HepG2 (cell line): Measurements from ENCODE around the gene TRIM66. TPM values are rescaled to one million over a fixed set of nuclear protein-coding genes. Genes with fewer than 3 reads are reported as not detected.

Source experiments
- ATAC-seq: fragments of 200-7000 bp; cut with Tn5 transposase; 3 replicates; pipeline ENCODE4 v1.9.1; 2020; ENCODE audit warnings: mild to moderate bottlenecking, moderate library complexity
- BruUV-seq: library from RNA; stranded (reverse); fragments of 400-500 nt; replicated peaks from 2 replicates; lab custom pipeline; 2021; lab: Mats Ljungman, UMichigan
- CTCF ChIA-PET: fragments of 300-600 bp; formaldehyde crosslinking; extraction: SDS; loops from one replicate; lab custom pipeline; 2021; ENCODE audit warnings: low total read pairs, inconsistent platforms, low intra/inter-chr PET ratio; lab: Yijun Ruan, JAX
- POLR2A ChIA-PET: fragments of 350-600 bp; sonication (Branson Sonifier 250); formaldehyde crosslinking; loops from one replicate; lab custom pipeline; 2020; ENCODE audit warnings: antibody characterized with exemption, inconsistent platforms; lab: Yijun Ruan, JAX
- DNase-seq: peaks from one replicate; pipeline ENCODE4 v3.0.0-alpha.2; 2015; ENCODE audit warnings: low spot score
- FAIRE-seq: peaks from 3 replicates; lab custom pipeline; 2011; peaks lifted over from hg19 to GRCh38; lab: Jason Lieb, UNC
- H2AFZ ChIP-seq: one replicate; pipeline ENCODE4 v1.6.1; 2011; ENCODE audit warnings: low read length, inconsistent platforms
- H3K27ac ChIP-seq: fragments of 300-600 bp; 3 replicates; pipeline ENCODE4 v1.8.0; 2011; ENCODE audit warnings: mixed run types, mild to moderate bottlenecking, mixed read lengths, low read length, inconsistent platforms; ENCODE audit not compliant: insufficient read depth; ENCODE audit errors: extremely low read length
- H3K27me3 ChIP-seq, 2 experiments: fragments of 200-600 bp in 1 of 2; 2 replicates in 1 of 2; 3 replicates in 1 of 2; pipeline versions ENCODE4 v1.6.0 to v1.8.0; 2011; ENCODE audit warnings: low read length in 2 of 2, mild to moderate bottlenecking in 2 of 2, moderate library complexity in 2 of 2, inconsistent platforms in 1 of 2; ENCODE audit not compliant: insufficient read depth in 2 of 2, control insufficient read depth in 1 of 2
- H3K36me3 ChIP-seq, 2 experiments: fragments of 200-600 bp in 1 of 2; replicated peaks in 1 of 2; 2 replicates in 1 of 2; 3 replicates in 1 of 2; pipeline versions ENCODE4 v1.5.1 to v1.8.0; 2011; ENCODE audit warnings: low read length in 2 of 2, inconsistent platforms in 1 of 2; ENCODE audit not compliant: insufficient read depth in 2 of 2, control insufficient read depth in 1 of 2
- H3K4me1 ChIP-seq: 2 replicates; pipeline ENCODE4 v1.5.1; 2012; ENCODE audit warnings: low read length, inconsistent platforms; ENCODE audit not compliant: insufficient read depth
- H3K4me2 ChIP-seq: 2 replicates; pipeline ENCODE4 v1.6.0; 2011; ENCODE audit warnings: low read depth, low read length, inconsistent platforms
- H3K4me3 ChIP-seq, 3 experiments: fragments of 200-600 bp in 1 of 3; sonication (generic), shearing (Covaris generic) in 1 of 3; replicated peaks in 1 of 3; 2 replicates each; pipeline ENCODE4 v1.5.1; 2011 to 2016; ENCODE audit warnings: low read length in 3 of 3, inconsistent platforms in 2 of 3, low read depth in 2 of 3, mild to moderate bottlenecking in 2 of 3, control low read depth in 1 of 3, mixed read lengths in 1 of 3; ENCODE audit not compliant: insufficient read depth in 1 of 3
- H3K79me2 ChIP-seq: one replicate; pipeline ENCODE4 v1.6.1; 2011; ENCODE audit warnings: low read length, inconsistent platforms; ENCODE audit not compliant: insufficient read depth
- H3K9ac ChIP-seq: 2 replicates; pipeline ENCODE4 v1.6.0; 2011; ENCODE audit warnings: mild to moderate bottlenecking, low read depth, low read length, inconsistent platforms; ENCODE audit not compliant: insufficient read depth
- H3K9me3 ChIP-seq: 2 replicates; pipeline ENCODE4 v1.5.1; 2012; ENCODE audit warnings: mild to moderate bottlenecking, low read length
- H4K20me1 ChIP-seq: 2 replicates; pipeline ENCODE4 v1.6.0; 2011; ENCODE audit warnings: inconsistent platforms, mild to moderate bottlenecking, low read length, moderate library complexity; ENCODE audit not compliant: insufficient read depth
- ATF1 ChIP-seq: IDR thresholded peaks from 2 replicates; pipeline ENCODE4 v1.6.1; 2016; ENCODE audit warnings: mild to moderate bottlenecking, control low read depth
- CC2D1A ChIP-seq: sonication (generic); formaldehyde crosslinking; IDR thresholded peaks from 2 replicates; pipeline ENCODE4 v1.8.1; 2023; ENCODE audit warnings: mild to moderate bottlenecking, missing genetic modification reagents
- FOSL2 ChIP-seq: sonication (generic); formaldehyde crosslinking; IDR thresholded peaks from 2 replicates; pipeline ENCODE4 v1.4.0; 2020; ENCODE audit warnings: missing genetic modification reagents
- GPN1 ChIP-seq: sonication (generic); formaldehyde crosslinking; IDR thresholded peaks from 2 replicates; pipeline ENCODE4 v1.5.1; 2020; ENCODE audit warnings: missing genetic modification reagents, borderline replicate concordance
- NBN ChIP-seq: fragments of 450-650 bp; conservative IDR thresholded peaks from 2 replicates; pipeline ENCODE4 v1.6.1; 2017
- POLR2A ChIP-seq, 2 experiments: IDR thresholded peaks; 2 replicates each; pipeline ENCODE4 v1.6.1; 2011; ENCODE audit warnings: low read depth in 2 of 2, low read length in 2 of 2, mild to moderate bottlenecking in 1 of 2, moderate library complexity in 1 of 2; ENCODE audit not compliant: insufficient read depth in 1 of 2
- RAD21 ChIP-seq: fragments of 450-650 bp; formaldehyde crosslinking; IDR thresholded peaks from 2 replicates; pipeline ENCODE4 v1.5.0; 2020; ENCODE audit warnings: mild to moderate bottlenecking
- SRSF4 ChIP-seq: fragments of 200-400 bp; formaldehyde crosslinking; IDR thresholded peaks from one replicate; pipeline ENCODE4 v1.6.1; 2018; ENCODE audit warnings: mild to moderate bottlenecking, low read depth, low read length, moderate library complexity; ENCODE audit not compliant: poor library complexity, severe bottlenecking
- ZFP36L1 ChIP-seq: sonication (generic); formaldehyde crosslinking; IDR thresholded peaks from 2 replicates; pipeline ENCODE4 v1.8.0; 2022; ENCODE audit warnings: mild to moderate bottlenecking, missing genetic modification reagents, moderate library complexity
- ZNF234 ChIP-seq: sonication (generic); formaldehyde crosslinking; conservative IDR thresholded peaks from 2 replicates; pipeline ENCODE4 v1.5.1; 2020; ENCODE audit warnings: mild to moderate bottlenecking, missing genetic modification reagents
- ZNF703 ChIP-seq: sonication (generic); formaldehyde crosslinking; IDR thresholded peaks from 2 replicates; pipeline ENCODE4 v1.5.1; 2020; ENCODE audit warnings: missing genetic modification reagents, mild to moderate bottlenecking, moderate library complexity, borderline replicate concordance
- WGBS: methylation state at CpG from one replicate; pipeline ENCODE4 v1.1.6; 2017; ENCODE audit warnings: low lambda C conversion rate; 5-methylcytosine and 5-hydroxymethylcytosine counted together
- in situ Hi-C: cut with HindIII; loops from 2 replicates; pipeline ENCODE4 v1.10.0; 2017; ENCODE audit warnings: low pct_unique_long_range_greater_than_20kb; ENCODE audit not compliant: extremely low pct_ligation_motif_present
- intact Hi-C: fragments of 100-400 bp; cut with micrococcal nuclease; formaldehyde crosslinking; loops from one replicate; pipeline ENCODE4 v1.10.0; 2022; ENCODE audit not compliant: unreplicated experiment
- polyA plus RNA-seq, 8 experiments: library from polyadenylated mRNA; depleted of rRNA in 3 of 8; stranded (reverse) in 7 of 8; unstranded in 1 of 8; fragments of >200 nt; fragmentation: Illumina TruSeq in 4 of 8; extraction: Trizol in 4 of 8; gene quantifications; 2 replicates each; pipeline versions ENCODE4 v1.2.1 to v1.2.3, GENCODE V29; 2011 to 2016; ENCODE audit warnings: low read depth in 4 of 8, missing spikeins in 1 of 8, mixed read lengths in 1 of 8; ENCODE audit not compliant: insufficient read depth in 1 of 8
- total RNA-seq, 5 experiments: library from RNA; depleted of rRNA; stranded (reverse); fragments of >200 nt; fragmentation: Illumina TruSeq; extraction: Trizol; gene quantifications; 2 replicates each; pipeline ENCODE4 v1.2.3, GENCODE V29; 2016; ENCODE audit warnings: low read depth in 1 of 5

TRIM66 gene
- total and polyA plus RNA-seq, 2 of the 13 experiments (the other 11 are each of a cell fraction or from before 2014, with no cell fraction given): 4.9 to 6.1 TPM

GRCh38 chr11:8689726-8690255 is 7.3 kb upstream of the TRIM66 start:
- FAIRE-seq: no peak
- ATAC-seq: no peak
- 97% methylated on average over 8 of the region's 8 CpGs for WGBS
- ChIA-PET CTCF (no interaction called here), POLR2A (interaction anchor here (1.2 to 2.5 kb wide), 4 partner anchors 10 to 105 kb away, joined by 3 to 17 read pairs (median 11); no protein-coding TSS in a partner anchor)
- Histone ChIP-seq H3K4me1 (peaks cover 50% of the 10 kb centered on the region), H3K9me3 (no peaks in the 10 kb centered on the region), H2AFZ (no peak overlapping the region), H4K20me1 (peaks cover 11% of the 10 kb centered on the region), H3K4me3 (peak overlapping the region in 1 of 3 experiments; percentile 59; a peak in 1 of 6 replicates), H3K9ac (no peak overlapping the region), H3K4me2 (peak overlapping the region; percentile 85), H3K79me2 (peaks cover 6% of the 10 kb centered on the region), H3K27me3 (no peaks in the 10 kb centered on the region), H3K27ac (no peak overlapping the region), H3K36me3 (peaks cover 15 to 42% of the 10 kb centered on the region in 2 experiments)
- intact Hi-C loops (loop anchor here (2.0 to 10.0 kb wide), 3 partner anchors 65 to 273 kb away; partner anchors contain the start of gene TMEM9B), in situ Hi-C loops (loop anchor here (25.0 kb wide), 1 partner anchor 273 kb away; the partner anchor contains the start of gene TMEM9B)
- TF ChIP-seq ZNF234 (CRISPR knock-in tag) (no peak), CC2D1A (CRISPR knock-in tag) (no peak), SRSF4 (peak; percentile 51), ZFP36L1 (CRISPR knock-in tag) (peak; percentile 2; the same call in 1 of the 2 replicates), ZNF703 (CRISPR knock-in tag) (no peak), POLR2A (IDR thresholded peaks at IDR 0.05; ENCODE audit: insufficient read depth in 1 of 2, low read depth in 2 of 2, low read length in 2 of 2) (0 out of 4 replicates have a peak, but pooled peaks of 1 of the 2 experiments have one; percentile 11), GPN1 (CRISPR knock-in tag) (no peak), ATF1 (CRISPR knock-in tag) (no peak), RAD21 (CRISPR knock-in tag) (no peak), FOSL2 (CRISPR knock-in tag) (no peak), NBN (no peak)
- no peak for DNase-seq
- no TSS peak for BruUV-seq
